HG02973 (cell line): ENCODE data around the gene STK11IP.

Source experiments
- ATAC-seq: cut with Tn5 transposase; IDR thresholded peaks from one replicate; pipeline ENCODE4 v1.9.1; 2021; ENCODE audit warnings: moderate library complexity; ENCODE audit not compliant: unreplicated experiment

STK11IP gene

GRCh38 chr2:219561179-219562048 is 36.2 kb upstream of the STK11IP start:
- no peak for ATAC-seq

- no peak for ATAC-seq
Measured at GRCh38 chr2:219562049-219563020, 35.3 kb upstream of the STK11IP start.

- no peak for ATAC-seq
Measured at GRCh38 chr2:219563271-219563928, 34.3 kb upstream of the STK11IP start.

GRCh38 chr2:219565130-219566080 is 32.3 kb upstream of the STK11IP start:
- no peak for ATAC-seq

- no peak for ATAC-seq
Measured at GRCh38 chr2:219566640-219567039, 31.0 kb upstream of the STK11IP start.

GRCh38 chr2:219567131-219567530 is 30.5 kb upstream of the STK11IP start:
- ATAC-seq: no peak

GRCh38 chr2:219567791-219568361 is 29.8 kb upstream of the STK11IP start:
- ATAC-seq: no peak

GRCh38 chr2:219569041-219569440 is 28.6 kb upstream of the STK11IP start:
- ATAC-seq: no peak

GRCh38 chr2:219569635-219570034 is 28.0 kb upstream of the STK11IP start:
- no peak for ATAC-seq

- ATAC-seq: no peak
Measured at GRCh38 chr2:219570194-219570923, 27.3 kb upstream of the STK11IP start.

- ATAC-seq: no peak
Measured at GRCh38 chr2:219570924-219571310, 26.7 kb upstream of the STK11IP start.

- ATAC-seq: no peak
Measured at GRCh38 chr2:219571311-219572236, 26.1 kb upstream of the STK11IP start, which contains the start of gene OBSL1. OBSL1 (minus strand) TSS chr2:219571539; CDS start chr2:219571232, 307 bp downstream.

- ATAC-seq: no peak
Measured at GRCh38 chr2:219572237-219573001, 25.2 kb upstream of the STK11IP start, which contains the start of gene INHA. INHA (plus strand) TSS chr2:219572310; CDS start chr2:219572375, 65 bp downstream.

- no peak for ATAC-seq
Measured at GRCh38 chr2:219573166-219573565, 24.5 kb upstream of the STK11IP start.

- no peak for ATAC-seq
Measured at GRCh38 chr2:219574484-219575311, 23.0 kb upstream of the STK11IP start.
